ENCODE measurements around the gene KIAA1549. TPM values are rescaled to one million over a fixed set of nuclear protein-coding genes. Genes with fewer than 3 reads are reported as not detected.

Gene KIAA1549
- total and polyA plus RNA-seq, 10 of the 15 experiments (the other 5 are each of a cell fraction or from before 2014, with no cell fraction given) = 0.02 to 0.82 (median 0.22) TPM

DNA sequence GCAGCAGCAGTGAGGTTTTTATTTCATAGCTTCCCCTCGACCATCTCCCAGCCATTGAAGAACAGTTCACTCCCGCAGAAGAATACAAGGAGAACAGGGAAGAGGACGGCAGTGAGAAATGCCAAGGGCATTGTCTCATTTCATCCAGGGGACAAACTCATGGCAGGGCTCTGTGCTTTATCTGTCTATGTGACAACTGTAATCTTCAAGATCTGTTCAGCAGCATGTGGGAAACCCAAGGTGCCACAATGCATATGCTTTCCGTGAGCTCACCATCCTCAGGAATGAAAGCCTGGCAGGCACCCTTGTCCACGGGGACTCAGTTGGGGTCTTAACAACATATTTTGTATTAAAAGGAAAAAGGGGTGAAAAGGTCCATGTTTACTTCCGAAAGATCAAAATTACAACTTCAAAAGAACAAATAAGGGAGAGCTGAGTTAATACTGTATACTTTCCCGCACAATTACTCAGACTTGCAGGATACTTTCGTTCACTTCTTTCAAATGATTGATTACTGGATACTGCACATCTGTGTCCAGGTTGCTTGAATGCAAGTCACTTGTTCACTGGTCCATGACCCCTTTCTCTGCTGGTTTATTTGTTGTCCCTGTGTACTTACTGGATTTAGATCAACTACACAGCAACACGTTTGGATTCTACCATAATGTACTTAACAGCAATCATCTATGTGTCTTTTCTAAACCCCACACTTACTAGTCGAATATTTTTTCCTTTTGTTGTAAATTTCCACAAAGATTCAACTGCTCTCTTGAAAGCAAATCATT, 93.1 kb downstream of the KIAA1549 start (continued):
- TF ChIP-seq, protein P1, sequence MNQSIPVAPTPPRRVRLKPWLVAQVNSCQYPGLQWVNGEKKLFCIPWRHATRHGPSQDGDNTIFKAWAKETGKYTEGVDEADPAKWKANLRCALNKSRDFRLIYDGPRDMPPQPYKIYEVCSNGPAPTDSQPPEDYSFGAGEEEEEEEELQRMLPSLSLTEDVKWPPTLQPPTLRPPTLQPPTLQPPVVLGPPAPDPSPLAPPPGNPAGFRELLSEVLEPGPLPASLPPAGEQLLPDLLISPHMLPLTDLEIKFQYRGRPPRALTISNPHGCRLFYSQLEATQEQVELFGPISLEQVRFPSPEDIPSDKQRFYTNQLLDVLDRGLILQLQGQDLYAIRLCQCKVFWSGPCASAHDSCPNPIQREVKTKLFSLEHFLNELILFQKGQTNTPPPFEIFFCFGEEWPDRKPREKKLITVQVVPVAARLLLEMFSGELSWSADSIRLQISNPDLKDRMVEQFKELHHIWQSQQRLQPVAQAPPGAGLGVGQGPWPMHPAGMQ (IDR thresholded peaks at IDR 0.05; ENCODE audit: borderline replicate concordance) = no peak
- no peak for TF ChIP-seq CBX3 (IDR thresholded peaks at IDR 0.05; ENCODE audit: borderline replicate concordance, low read depth)
- TF ChIP-seq RCOR1 (conservative IDR thresholded peaks at IDR 0.05; ENCODE audit: low read depth, low read length) = no peak
- TF ChIP-seq NFYB (IDR thresholded peaks at IDR 0.05; ENCODE audit: insufficient read depth, low read depth, low read length) = no peak
- no peak for TF ChIP-seq EGR1 (IDR thresholded peaks at IDR 0.05; ENCODE audit: borderline replicate concordance in 1 of 2, low read depth in 2 of 2, low read length in 2 of 2)
- TF ChIP-seq, protein P2, sequence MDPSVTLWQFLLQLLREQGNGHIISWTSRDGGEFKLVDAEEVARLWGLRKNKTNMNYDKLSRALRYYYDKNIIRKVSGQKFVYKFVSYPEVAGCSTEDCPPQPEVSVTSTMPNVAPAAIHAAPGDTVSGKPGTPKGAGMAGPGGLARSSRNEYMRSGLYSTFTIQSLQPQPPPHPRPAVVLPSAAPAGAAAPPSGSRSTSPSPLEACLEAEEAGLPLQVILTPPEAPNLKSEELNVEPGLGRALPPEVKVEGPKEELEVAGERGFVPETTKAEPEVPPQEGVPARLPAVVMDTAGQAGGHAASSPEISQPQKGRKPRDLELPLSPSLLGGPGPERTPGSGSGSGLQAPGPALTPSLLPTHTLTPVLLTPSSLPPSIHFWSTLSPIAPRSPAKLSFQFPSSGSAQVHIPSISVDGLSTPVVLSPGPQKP (IDR thresholded peaks at IDR 0.05; ENCODE audit: low read depth, low read length) = no peak
- TF ChIP-seq ETV6 (conservative IDR thresholded peaks at IDR 0.05 in 1 of 2, IDR thresholded peaks at IDR 0.05 in 1 of 2; ENCODE audit: borderline replicate concordance in 1 of 2, low read depth in 1 of 2) = no peak
- TF ChIP-seq SMAD1 (IDR thresholded peaks at IDR 0.05; ENCODE audit: low read depth, partially characterized antibody) = no peak
- TF ChIP-seq ZNF384 (IDR thresholded peaks at IDR 0.05; ENCODE audit: borderline replicate concordance, low read depth, low read length) = no peak
- TF ChIP-seq, protein P3, sequence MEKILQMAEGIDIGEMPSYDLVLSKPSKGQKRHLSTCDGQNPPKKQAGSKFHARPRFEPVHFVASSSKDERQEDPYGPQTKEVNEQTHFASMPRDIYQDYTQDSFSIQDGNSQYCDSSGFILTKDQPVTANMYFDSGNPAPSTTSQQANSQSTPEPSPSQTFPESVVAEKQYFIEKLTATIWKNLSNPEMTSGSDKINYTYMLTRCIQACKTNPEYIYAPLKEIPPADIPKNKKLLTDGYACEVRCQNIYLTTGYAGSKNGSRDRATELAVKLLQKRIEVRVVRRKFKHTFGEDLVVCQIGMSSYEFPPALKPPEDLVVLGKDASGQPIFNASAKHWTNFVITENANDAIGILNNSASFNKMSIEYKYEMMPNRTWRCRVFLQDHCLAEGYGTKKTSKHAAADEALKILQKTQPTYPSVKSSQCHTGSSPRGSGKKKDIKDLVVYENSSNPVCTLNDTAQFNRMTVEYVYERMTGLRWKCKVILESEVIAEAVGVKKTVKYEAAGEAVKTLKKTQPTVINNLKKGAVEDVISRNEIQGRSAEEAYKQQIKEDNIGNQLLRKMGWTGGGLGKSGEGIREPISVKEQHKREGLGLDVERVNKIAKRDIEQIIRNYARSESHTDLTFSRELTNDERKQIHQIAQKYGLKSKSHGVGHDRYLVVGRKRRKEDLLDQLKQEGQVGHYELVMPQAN (conservative IDR thresholded peaks at IDR 0.05) = no peak
- TF ChIP-seq TCF3 (IDR thresholded peaks at IDR 0.05; ENCODE audit: borderline replicate concordance, insufficient read depth, low read depth, low read length) = no peak
- no peak for TF ChIP-seq LARP7 (IDR thresholded peaks at IDR 0.05)
- TF ChIP-seq, protein P4, sequence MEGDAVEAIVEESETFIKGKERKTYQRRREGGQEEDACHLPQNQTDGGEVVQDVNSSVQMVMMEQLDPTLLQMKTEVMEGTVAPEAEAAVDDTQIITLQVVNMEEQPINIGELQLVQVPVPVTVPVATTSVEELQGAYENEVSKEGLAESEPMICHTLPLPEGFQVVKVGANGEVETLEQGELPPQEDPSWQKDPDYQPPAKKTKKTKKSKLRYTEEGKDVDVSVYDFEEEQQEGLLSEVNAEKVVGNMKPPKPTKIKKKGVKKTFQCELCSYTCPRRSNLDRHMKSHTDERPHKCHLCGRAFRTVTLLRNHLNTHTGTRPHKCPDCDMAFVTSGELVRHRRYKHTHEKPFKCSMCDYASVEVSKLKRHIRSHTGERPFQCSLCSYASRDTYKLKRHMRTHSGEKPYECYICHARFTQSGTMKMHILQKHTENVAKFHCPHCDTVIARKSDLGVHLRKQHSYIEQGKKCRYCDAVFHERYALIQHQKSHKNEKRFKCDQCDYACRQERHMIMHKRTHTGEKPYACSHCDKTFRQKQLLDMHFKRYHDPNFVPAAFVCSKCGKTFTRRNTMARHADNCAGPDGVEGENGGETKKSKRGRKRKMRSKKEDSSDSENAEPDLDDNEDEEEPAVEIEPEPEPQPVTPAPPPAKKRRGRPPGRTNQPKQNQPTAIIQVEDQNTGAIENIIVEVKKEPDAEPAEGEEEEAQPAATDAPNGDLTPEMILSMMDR (IDR thresholded peaks at IDR 0.05 in 2 of 3, conservative IDR thresholded peaks at IDR 0.05 in 1 of 3; ENCODE audit: control insufficient read depth in 2 of 3, extremely low read depth in 1 of 3, insufficient read depth in 1 of 3, low read depth in 3 of 3, low read length in 3 of 3) = no peak
- no peak for TF ChIP-seq CREB1 (IDR thresholded peaks at IDR 0.05; ENCODE audit: low read depth)
- TF ChIP-seq MYB (IDR thresholded peaks at IDR 0.05; ENCODE audit: borderline replicate concordance, low read depth, low read length) = no peak
- no peak for TF ChIP-seq ZNF207 (IDR thresholded peaks at IDR 0.05; ENCODE audit: borderline replicate concordance)
- TF ChIP-seq, protein P5, sequence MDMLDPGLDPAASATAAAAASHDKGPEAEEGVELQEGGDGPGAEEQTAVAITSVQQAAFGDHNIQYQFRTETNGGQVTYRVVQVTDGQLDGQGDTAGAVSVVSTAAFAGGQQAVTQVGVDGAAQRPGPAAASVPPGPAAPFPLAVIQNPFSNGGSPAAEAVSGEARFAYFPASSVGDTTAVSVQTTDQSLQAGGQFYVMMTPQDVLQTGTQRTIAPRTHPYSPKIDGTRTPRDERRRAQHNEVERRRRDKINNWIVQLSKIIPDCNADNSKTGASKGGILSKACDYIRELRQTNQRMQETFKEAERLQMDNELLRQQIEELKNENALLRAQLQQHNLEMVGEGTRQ (IDR thresholded peaks at IDR 0.05; ENCODE audit: borderline replicate concordance, low read depth, low read length) = no peak
